IPS-18c (cell line): Measurements from ENCODE around the gene TET1.
"Not testable (repeated sequence)": the region's sequence is repeated elsewhere in the genome, so short reads cannot be mapped to it uniquely, and the experiment has no call there.

Source experiments
- H3K4me3 ChIP-seq: 2 replicates; pipeline ENCODE4 v1.7.0; 2013; ENCODE audit warnings: low read depth, mild to moderate bottlenecking, low read length, moderate library complexity; ENCODE audit not compliant: insufficient read depth
- H3K9me3 ChIP-seq: one replicate; pipeline ENCODE4 v1.6.1; 2013; ENCODE audit warnings: mild to moderate bottlenecking, low read length, moderate library complexity; ENCODE audit not compliant: control insufficient read depth, insufficient read depth

Gene TET1

GRCh38 chr10:68560943-68561864, 1.1 kb downstream of the TET1 start:
- Histone ChIP-seq H3K4me3 (peak overlapping the region; percentile 97), H3K9me3 (no peaks in the 10 kb centered on the region)

GRCh38 chr10:68561865-68562649, 1.9 kb downstream of the TET1 start:
- Histone ChIP-seq H3K4me3 (peak overlapping the region; percentile 97), H3K9me3 (no peaks in the 10 kb centered on the region)

- no peaks in the 10 kb centered on the region for H3K9me3 ChIP-seq
- peak overlapping the region; percentile 97 for H3K4me3 ChIP-seq
Observed at GRCh38 chr10:68562661-68563570, 2.8 kb downstream of the TET1 start.

- no peak overlapping the region for H3K4me3 ChIP-seq
- no peaks in the 10 kb centered on the region for H3K9me3 ChIP-seq
Observed at GRCh38 chr10:68564712-68565111, 4.6 kb downstream of the TET1 start.

- H3K4me3 ChIP-seq = no peak overlapping the region
- H3K9me3 ChIP-seq = no peaks in the 10 kb centered on the region
Observed at GRCh38 chr10:68565658-68566057, 5.5 kb downstream of the TET1 start.

- no peak overlapping the region for H3K4me3 ChIP-seq
- no peaks in the 10 kb centered on the region for H3K9me3 ChIP-seq
Observed at GRCh38 chr10:68566351-68566750, 6.2 kb downstream of the TET1 start.

- no peaks in the 10 kb centered on the region for H3K9me3 ChIP-seq
- no peak overlapping the region for H3K4me3 ChIP-seq
Observed at GRCh38 chr10:68566955-68567354, 6.8 kb downstream of the TET1 start.

GRCh38 chr10:68572151-68572550, 12.0 kb downstream of the TET1 start:
- Histone ChIP-seq H3K9me3 (no peaks in the 10 kb centered on the region), H3K4me3 (no peak overlapping the region)

GRCh38 chr10:68574051-68574450, 13.9 kb downstream of the TET1 start:
- Histone ChIP-seq H3K4me3 (no peak overlapping the region), H3K9me3 (no peaks in the 10 kb centered on the region)

- no peak overlapping the region for H3K4me3 ChIP-seq
- no peaks in the 10 kb centered on the region for H3K9me3 ChIP-seq
Observed at GRCh38 chr10:68576118-68576517, 16.0 kb downstream of the TET1 start.

- no peak overlapping the region for H3K4me3 ChIP-seq
- H3K9me3 ChIP-seq = no peaks in the 10 kb centered on the region
Observed at GRCh38 chr10:68578974-68579373, 18.8 kb downstream of the TET1 start.

- H3K9me3 ChIP-seq, H3K4me3 ChIP-seq: not testable (repeated sequence)
Observed at GRCh38 chr10:68584187-68584586, 24.1 kb downstream of the TET1 start.

- no peak overlapping the region for H3K4me3 ChIP-seq
- no peaks in the 10 kb centered on the region for H3K9me3 ChIP-seq
Observed at GRCh38 chr10:68586606-68587305, 26.6 kb downstream of the TET1 start.

GRCh38 chr10:68594405-68594804, 34.3 kb downstream of the TET1 start:
- no peaks in the 10 kb centered on the region for H3K9me3 ChIP-seq
- no peak overlapping the region for H3K4me3 ChIP-seq

GRCh38 chr10:68595513-68595912, 35.4 kb downstream of the TET1 start:
- no peaks in the 10 kb centered on the region for H3K9me3 ChIP-seq
- no peak overlapping the region for H3K4me3 ChIP-seq

- Histone ChIP-seq H3K9me3 (no peaks in the 10 kb centered on the region), H3K4me3 (no peak overlapping the region)
Observed at GRCh38 chr10:68597407-68597806, 37.3 kb downstream of the TET1 start.
